Measurements from ENCODE around the gene ANKEF1.

DNA sequence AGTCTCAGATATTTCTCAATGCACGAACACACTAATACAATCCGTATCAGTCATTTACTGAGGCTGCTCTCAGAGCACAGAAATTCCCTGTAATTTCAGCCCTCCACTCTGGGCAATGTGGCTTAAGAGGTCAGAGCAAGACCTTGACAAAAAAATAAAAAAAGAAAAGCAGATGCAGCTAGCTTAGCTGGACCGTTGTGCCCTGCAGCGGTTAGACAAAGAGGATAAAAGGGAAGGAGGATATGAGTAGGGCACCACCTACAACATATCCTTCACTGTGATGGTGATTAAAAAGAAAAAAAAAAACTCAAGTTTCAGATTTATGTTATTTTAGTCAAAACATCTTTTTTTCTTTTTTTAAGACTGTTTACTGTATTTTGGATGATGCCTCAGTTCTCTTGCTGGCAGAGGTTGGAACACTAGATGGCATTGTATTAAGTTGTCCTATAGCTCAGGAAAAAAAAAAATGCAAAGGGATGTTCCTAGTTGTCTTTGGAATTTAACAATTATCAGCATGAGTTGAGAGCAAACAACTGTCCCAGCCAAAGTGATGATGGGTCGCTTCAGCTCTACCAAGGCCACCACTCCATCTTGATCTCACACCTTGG lies 59.9 kb downstream of the ANKEF1 start:
- TF ChIP-seq, protein P1, sequence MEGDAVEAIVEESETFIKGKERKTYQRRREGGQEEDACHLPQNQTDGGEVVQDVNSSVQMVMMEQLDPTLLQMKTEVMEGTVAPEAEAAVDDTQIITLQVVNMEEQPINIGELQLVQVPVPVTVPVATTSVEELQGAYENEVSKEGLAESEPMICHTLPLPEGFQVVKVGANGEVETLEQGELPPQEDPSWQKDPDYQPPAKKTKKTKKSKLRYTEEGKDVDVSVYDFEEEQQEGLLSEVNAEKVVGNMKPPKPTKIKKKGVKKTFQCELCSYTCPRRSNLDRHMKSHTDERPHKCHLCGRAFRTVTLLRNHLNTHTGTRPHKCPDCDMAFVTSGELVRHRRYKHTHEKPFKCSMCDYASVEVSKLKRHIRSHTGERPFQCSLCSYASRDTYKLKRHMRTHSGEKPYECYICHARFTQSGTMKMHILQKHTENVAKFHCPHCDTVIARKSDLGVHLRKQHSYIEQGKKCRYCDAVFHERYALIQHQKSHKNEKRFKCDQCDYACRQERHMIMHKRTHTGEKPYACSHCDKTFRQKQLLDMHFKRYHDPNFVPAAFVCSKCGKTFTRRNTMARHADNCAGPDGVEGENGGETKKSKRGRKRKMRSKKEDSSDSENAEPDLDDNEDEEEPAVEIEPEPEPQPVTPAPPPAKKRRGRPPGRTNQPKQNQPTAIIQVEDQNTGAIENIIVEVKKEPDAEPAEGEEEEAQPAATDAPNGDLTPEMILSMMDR (IDR thresholded peaks at IDR 0.05) = no peak
- TF ChIP-seq POLR2A (IDR thresholded peaks at IDR 0.05) = no peak
